ENCODE results near the gene IFT20.

The IFT20 gene

GRCh38 chr17:28306954-28307401 is 28.3 kb downstream of the IFT20 start:
- no peak for DNase-seq

DNA sequence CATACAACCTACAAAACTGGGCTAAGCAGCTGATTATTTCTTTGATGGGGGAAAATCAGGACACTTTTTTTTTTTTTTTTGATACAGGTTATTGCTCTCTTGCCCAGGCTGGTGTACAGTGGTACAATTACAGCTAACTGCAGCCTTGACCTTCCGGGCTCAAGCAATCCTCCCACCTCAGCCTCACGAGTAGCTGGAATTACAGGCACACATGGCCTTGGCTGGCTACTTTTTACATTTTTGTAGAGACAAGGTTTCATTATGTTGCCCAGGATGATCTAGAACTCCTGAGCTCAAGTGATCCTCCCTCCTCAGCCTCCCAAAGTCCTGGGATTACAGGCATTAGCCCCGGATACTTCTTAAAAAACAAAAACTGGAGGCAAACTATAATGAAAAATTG is 36.8 kb downstream of the IFT20 start:
- no peak for DNase-seq

GRCh38 chr17:28295677-28296578 is 39.3 kb downstream of the IFT20 start:
- no peak for DNase-seq

GRCh38 chr17:28293994-28294393 is 41.3 kb downstream of the IFT20 start:
- DNase-seq: no peak

DNA sequence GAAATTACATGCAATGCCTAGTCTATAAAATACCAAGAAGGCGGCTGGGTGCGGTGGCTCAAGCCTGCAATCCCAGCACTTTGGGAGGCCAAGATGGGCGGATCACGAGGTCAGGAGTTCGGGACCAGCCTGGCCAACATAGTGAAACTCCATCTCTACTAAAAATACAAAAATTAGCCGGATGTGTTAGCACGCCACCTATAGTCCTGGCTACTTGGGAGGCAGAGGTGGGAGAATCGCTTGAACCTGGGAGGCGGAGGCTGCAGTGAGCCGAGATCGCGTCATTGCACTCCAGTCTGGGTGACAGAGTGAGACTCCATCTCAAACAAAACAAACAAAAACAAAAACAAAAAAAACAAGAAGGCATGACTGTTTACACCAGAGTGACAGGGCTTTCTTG is 42.4 kb downstream of the IFT20 start:
- peak; percentile 7 for DNase-seq

DNA sequence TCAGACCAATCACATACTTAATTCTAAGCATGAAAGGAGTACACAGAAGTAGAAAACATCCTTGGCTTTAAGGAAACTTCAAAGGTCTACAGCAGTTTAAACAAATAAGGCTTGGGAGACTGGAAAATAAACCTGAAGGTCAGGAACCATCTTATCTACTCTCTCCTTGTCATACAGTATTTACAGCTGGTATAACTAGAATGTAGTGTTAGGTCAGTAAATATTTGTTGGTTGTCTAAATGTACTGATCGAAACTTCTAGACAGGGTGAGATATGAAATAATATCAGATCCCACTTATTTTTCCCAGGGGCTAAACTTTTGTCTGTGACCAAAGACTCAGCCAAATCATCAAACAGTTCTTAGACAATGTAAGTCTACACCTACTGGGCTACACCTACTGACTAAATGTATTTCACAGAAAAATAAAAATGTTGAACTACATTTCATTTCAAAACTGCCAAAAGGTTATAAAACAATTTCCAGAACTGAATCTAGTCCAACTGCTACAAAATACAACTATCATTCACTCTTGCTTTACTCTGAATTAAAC is 43.4 kb downstream of the IFT20 start:
- DNase-seq: no peak

GRCh38 chr17:28290703-28291102 is 44.6 kb downstream of the IFT20 start:
- DNase-seq: no peak

DNA sequence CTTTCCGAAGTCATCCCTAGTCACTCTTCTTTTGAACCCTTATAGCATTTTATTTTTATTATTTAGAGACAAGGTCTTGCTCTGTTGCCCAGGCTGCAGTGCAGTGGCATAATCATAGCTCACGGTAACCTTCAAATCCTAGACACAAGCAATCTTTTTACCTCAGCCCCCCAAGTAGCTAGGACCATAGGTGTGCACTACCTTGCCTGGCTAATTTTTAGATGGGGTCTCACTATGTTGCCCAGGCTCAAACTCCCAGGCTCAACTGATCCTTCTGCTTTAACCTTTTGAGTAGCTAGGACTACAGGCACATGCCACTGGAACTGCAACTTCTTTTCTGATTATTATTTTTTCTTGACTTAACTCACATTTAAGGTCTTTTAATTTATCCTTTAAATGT is 49.3 kb downstream of the IFT20 start:
- no peak for DNase-seq

GRCh38 chr17:28282596-28282995 is 52.7 kb downstream of the IFT20 start:
- peak; percentile 87 for DNase-seq

GRCh38 chr17:28280826-28281225 is 54.4 kb downstream of the IFT20 start:
- no peak for DNase-seq

- no peak for DNase-seq
Observed at GRCh38 chr17:28279411-28279810, 55.9 kb downstream of the IFT20 start.
